HG03103 (cell line): ENCODE results near the gene EPS15.
"Not testable (repeated sequence)": the region's sequence is repeated elsewhere in the genome, so short reads cannot be mapped to it uniquely, and the experiment has no call there.

Experiments
- ATAC-seq: cut with Tn5 transposase; IDR thresholded peaks from one replicate; pipeline ENCODE4 v1.9.1; 2021; ENCODE audit warnings: low read depth; ENCODE audit not compliant: unreplicated experiment

The EPS15 gene

GRCh38 chr1:51519048-51519864, at the start of gene EPS15:
TSS of gene EPS15 (minus strand) at chr1:51519266. CDS start at chr1:51519231, 35 bp downstream.
- ATAC-seq = peak; percentile 55

GRCh38 chr1:51568231-51568935, 49.3 kb upstream of the EPS15 start:
- ATAC-seq = no peak

GRCh38 chr1:51567653-51568052, 48.6 kb upstream of the EPS15 start:
- no peak for ATAC-seq

DNA sequence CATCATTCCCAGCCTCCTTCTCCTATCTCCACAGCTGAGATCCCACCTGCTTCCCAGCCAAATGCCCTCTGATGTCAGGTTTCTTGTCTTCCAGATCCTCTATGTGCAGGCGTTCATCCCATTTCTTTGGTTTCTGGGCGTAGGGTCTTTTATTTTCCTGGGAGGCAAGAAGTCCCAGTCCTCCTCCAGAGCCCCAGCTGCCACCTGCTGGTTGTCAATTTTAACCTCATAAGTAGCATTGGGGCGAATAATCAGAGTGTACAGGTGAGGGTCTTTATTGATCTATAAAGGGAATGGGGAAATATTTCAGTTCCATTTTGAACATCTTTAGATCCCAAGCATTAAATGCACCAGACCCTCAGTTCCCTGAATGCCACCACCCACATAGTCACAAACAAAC, 47.2 kb upstream of the EPS15 start:
- ATAC-seq = no peak

DNA sequence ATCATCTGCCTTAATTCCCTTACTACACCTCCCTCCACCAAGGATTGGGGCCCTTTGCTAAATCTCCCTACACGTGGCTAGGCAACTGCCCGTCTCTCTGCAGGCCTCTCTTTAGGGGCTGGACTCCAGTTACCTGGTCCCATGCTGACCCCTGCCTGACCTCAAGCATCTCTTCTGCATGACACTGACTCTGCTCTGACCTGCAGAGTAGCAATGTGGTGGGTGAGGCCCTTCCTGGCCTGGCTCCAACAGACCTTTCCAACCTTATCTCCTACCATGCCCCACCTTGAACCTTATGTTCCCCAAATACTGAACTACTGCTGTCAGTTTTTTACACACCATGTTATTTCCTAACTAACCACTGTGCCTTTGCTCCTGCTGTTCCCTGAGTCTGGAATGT, 45.9 kb upstream of the EPS15 start:
- ATAC-seq = no peak

- ATAC-seq = no peak
Observed at GRCh38 chr1:51564124-51564523, 45.1 kb upstream of the EPS15 start.

- ATAC-seq = no peak
Observed at GRCh38 chr1:51561702-51562101, 42.6 kb upstream of the EPS15 start.

GRCh38 chr1:51560895-51561294, 41.8 kb upstream of the EPS15 start:
- not testable (repeated sequence) for ATAC-seq

- ATAC-seq = no peak
Observed at GRCh38 chr1:51560034-51560433, 41.0 kb upstream of the EPS15 start.

GRCh38 chr1:51559501-51559900, 40.4 kb upstream of the EPS15 start:
- no peak for ATAC-seq

DNA sequence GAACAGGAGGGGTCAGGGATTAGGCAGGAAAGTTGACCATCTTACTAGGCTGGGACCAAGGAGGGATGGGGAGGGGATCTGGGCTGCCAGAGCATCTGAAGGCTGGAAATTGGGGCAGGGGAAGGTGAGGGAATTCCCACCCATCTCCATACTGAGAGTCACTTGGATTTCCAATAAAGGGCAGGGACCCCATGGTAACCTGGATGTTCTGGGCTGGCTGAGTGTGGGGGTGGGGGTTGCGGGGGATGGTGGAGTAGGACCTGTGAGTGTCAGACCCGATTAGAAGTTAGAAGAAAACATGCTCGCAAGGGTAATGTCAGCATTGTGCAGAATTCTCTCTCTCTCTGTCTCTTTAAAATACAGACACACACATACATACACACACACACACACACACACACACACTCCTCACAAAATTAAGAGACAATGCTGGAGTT, 40.0 kb upstream of the EPS15 start:
- ATAC-seq = no peak

DNA sequence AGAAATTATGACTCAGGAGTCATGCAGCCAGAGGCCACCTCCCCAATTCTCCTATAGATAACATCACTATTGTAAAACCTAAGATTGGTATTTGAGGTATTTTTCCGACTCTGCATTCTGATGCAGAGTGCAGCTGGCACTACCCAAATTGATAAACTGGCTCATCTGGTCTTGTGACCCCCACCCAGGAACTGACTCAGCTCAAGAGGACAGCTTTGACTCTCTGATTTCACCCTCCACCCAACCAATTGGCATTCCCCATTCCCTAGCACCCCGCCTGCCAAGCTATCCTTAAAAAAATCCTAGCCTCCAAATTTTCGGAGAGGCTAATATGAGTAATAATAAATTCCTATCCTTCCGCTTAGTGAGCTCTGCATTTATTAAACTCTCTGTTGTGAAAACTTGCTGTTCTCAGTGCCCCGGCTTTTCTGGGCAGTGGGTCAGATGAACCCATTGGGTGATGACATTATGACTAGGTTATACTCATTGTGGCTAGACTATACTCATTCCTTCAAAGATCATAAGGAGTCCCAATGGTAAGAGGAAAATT, 39.4 kb upstream of the EPS15 start:
- no peak for ATAC-seq

- ATAC-seq = no peak
Observed at GRCh38 chr1:51557168-51557567, 38.1 kb upstream of the EPS15 start.

GRCh38 chr1:51555866-51556619, 37.0 kb upstream of the EPS15 start:
- ATAC-seq = no peak

DNA sequence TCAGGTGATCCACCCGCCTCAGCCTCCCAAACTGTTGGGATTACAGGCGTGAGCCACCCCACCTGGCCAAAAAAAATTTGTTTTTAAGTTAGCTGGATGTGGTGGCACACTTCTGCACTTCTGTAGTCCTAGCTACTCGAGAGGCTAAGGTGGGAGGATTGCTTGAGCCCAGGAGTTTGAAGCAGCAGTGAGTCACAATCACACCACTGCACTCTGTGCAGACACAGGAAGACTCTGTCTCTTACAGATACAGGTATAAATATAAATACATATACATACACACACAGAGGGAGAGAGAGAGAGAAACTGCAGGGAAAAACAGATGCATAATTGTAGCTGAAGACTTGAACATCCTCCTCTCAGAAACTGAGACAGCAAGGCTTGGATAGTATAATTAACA, 34.8 kb upstream of the EPS15 start:
- no peak for ATAC-seq

- no peak for ATAC-seq
Observed at GRCh38 chr1:51552929-51553807, 34.1 kb upstream of the EPS15 start.

DNA sequence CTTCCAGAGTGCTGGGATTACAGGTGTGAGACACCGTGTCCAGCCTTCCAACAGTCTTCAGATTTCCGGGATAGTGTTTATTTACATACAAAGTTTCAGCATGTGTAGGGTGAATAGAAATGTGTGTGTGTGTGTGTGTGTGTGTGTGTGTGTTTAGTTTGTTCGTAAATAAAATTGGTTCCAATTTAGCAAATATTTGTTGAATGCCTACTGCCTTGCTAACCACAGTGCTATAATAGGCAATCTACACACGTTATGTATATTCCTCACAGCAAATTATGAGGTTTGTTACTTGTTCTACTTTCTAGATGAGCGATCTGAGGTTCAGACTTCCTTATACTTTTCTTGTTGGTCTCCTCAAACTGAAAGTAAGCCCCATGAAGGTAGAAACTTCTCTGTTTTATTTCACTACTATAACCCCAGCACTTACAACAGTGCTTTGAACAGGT, 32.8 kb upstream of the EPS15 start:
- ATAC-seq = no peak

DNA sequence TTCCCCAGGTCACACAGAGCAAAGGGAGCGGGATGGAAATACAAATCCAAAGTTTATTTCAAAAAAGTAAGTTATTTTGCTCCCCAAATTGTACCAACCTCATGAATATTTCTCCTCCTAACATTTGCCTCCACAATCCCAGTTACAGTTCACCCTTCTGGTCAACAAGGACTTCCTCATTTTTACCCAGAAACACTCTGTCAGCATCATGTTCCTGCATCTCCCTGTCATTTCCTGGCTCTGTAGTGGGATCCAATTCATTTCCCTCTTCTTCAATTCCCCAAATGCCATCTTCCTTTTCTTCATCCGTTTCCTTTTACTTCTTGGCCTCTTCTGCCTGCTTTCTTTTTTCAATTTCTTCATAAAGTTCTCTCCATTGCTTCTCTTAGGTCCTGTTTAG, 32.0 kb upstream of the EPS15 start:
- ATAC-seq = no peak

- ATAC-seq = no peak
Observed at GRCh38 chr1:51549901-51550300, 30.8 kb upstream of the EPS15 start.
